Breast epithelium (tissue), 4 donors: ENCODE results near the gene MB21D2. TPM values are rescaled to one million over a fixed set of nuclear protein-coding genes. Genes with fewer than 3 reads are reported as not detected.
"Not testable (repeated sequence)": the region's sequence is repeated elsewhere in the genome, so short reads cannot be mapped to it uniquely, and the experiment has no call there.

Source experiments
- DNase-seq, 2 donors: peaks; one replicate each; pipeline ENCODE4 v3.0.0-alpha.2; 2019; ENCODE audit warnings: low spot score in 2 of 2
- H3K27ac ChIP-seq, 2 donors: fragments of 200-600 bp; sonication (generic) in 1 of 2; one replicate each; pipeline ENCODE4 v1.5.1; 2016 to 2019; ENCODE audit warnings: mild to moderate bottlenecking in 1 of 2
- H3K27me3 ChIP-seq, 2 donors: fragments of 200-600 bp; sonication (generic) in 1 of 2; one replicate each; pipeline versions ENCODE4 v1.5.1 to v1.6.0; 2017 to 2019; ENCODE audit warnings: control low read depth in 1 of 2, mild to moderate bottlenecking in 1 of 2
- H3K36me3 ChIP-seq: fragments of 200-600 bp; one replicate; pipeline ENCODE4 v1.5.1; 2019
- H3K4me1 ChIP-seq, 2 donors: fragments of 200-600 bp; sonication (generic); one replicate each; pipeline ENCODE4 v1.5.1; 2016 to 2019; ENCODE audit warnings: control low read depth in 1 of 2
- H3K4me3 ChIP-seq, 3 donors: fragments of 200-600 bp; sonication (generic); 1 replicate in 2 of 3; 2 replicates in 1 of 3; pipeline ENCODE4 v1.5.1; 2016 to 2019; ENCODE audit warnings: mild to moderate bottlenecking in 3 of 3, moderate library complexity in 2 of 3
- H3K9me3 ChIP-seq, 2 donors: fragments of 200-600 bp; sonication (generic) in 1 of 2; one replicate each; pipeline ENCODE4 v1.5.1; 2016 to 2019; ENCODE audit warnings: control low read depth in 1 of 2
- CTCF ChIP-seq, 3 donors: fragments of 450-650 bp; IDR thresholded peaks; one replicate each; pipeline ENCODE4 v1.5.1; 2016 to 2017; ENCODE audit warnings: antibody characterized with exemption in 3 of 3, mild to moderate bottlenecking in 3 of 3, moderate library complexity in 3 of 3
- POLR2A ChIP-seq: fragments of 450-650 bp; IDR thresholded peaks from one replicate; pipeline ENCODE4 v1.6.1; 2016; ENCODE audit warnings: antibody characterized with exemption, mild to moderate bottlenecking, moderate library complexity
- POLR2AphosphoS5 ChIP-seq, 3 donors: sonication (generic); formaldehyde crosslinking; IDR thresholded peaks; one replicate each; pipeline ENCODE4 v1.6.1; 2017; ENCODE audit warnings: antibody characterized with exemption in 3 of 3
- intact Hi-C: fragments of 100-400 bp; cut with DNase I; formaldehyde crosslinking; loops from one replicate; pipeline ENCODE4 v1.15.1; 2023; ENCODE audit warnings: low total_unique reads
- total RNA-seq, 3 donors: library from RNA; depleted of rRNA; stranded (reverse); fragments of >200 nt; gene quantifications; one replicate each; pipeline ENCODE4 v1.1.0, GENCODE V29; 2016

MB21D2 gene
- total RNA-seq, 3 donors from 2014 or later, result 4.0 to 11.9 (median 6.2) TPM

GRCh38 chr3:192855434-192855833 is 62.2 kb downstream of the MB21D2 start:
- Histone ChIP-seq H3K4me3 (no peak overlapping the region), H3K9me3 (no peaks in the 10 kb centered on the region), H3K27ac (no peak overlapping the region), H3K4me1 (peaks cover 0 to 3% of the 10 kb centered on the region in 2 donors), H3K27me3 (no peaks in the 10 kb centered on the region), H3K36me3 (no peaks in the 10 kb centered on the region)
- no peak for DNase-seq
- intact Hi-C loops, result no loop called here
- TF ChIP-seq POLR2AphosphoS5 (IDR thresholded peaks at IDR 0.05) (no peak), CTCF (IDR thresholded peaks at IDR 0.05) (no peak), POLR2A (no peak)

GRCh38 chr3:192851821-192852372 is 65.8 kb downstream of the MB21D2 start:
- intact Hi-C loops, result no loop called here
- H3K36me3 ChIP-seq, result no peaks in the 10 kb centered on the region
- H3K27me3 ChIP-seq, result no peaks in the 10 kb centered on the region
- TF ChIP-seq POLR2AphosphoS5 (IDR thresholded peaks at IDR 0.05) (peak; percentile 35 to 89 (median 76)), POLR2A (no peak), CTCF (IDR thresholded peaks at IDR 0.05) (no peak)
- peak overlapping the region in 1 of 2 donors; percentile 40 for H3K27ac ChIP-seq
- peaks cover 0 to 3% of the 10 kb centered on the region in 2 donors for H3K4me1 ChIP-seq
- H3K9me3 ChIP-seq, result no peaks in the 10 kb centered on the region
- H3K4me3 ChIP-seq, result no peak overlapping the region
- peak; percentile 79 to 93 for DNase-seq

DNA sequence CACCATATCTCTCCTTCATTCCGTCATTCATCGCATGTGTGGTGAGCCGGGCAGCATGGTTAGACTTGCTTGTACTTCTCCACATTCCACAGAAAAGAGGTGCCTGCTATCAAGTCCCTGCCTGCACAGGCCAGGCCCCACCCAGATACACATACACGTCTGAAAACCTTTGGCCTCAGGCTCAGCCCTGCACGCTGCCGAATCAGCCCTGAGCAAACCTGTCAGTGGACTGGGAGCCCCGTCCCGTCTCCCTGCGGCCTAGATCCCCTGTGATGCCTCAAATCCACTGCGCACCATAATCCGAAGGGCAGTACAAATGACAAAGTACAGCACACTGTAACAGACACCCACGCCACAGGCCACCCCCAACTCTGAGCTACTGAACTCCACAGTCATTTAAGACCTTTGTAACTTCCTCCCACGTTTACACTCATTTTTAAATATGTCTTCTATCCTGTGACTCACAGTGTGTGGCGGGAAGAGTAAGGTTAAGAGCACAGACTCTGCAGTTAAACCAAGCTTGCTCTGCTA is 67.1 kb downstream of the MB21D2 start:
- Histone ChIP-seq H3K27ac (no peak overlapping the region), H3K9me3 (no peaks in the 10 kb centered on the region), H3K27me3 (no peaks in the 10 kb centered on the region), H3K36me3 (no peaks in the 10 kb centered on the region), H3K4me3 (no peak overlapping the region), H3K4me1 (peaks cover 0 to 3% of the 10 kb centered on the region in 2 donors)
- TF ChIP-seq POLR2AphosphoS5 (IDR thresholded peaks at IDR 0.05), result no peak
- TF ChIP-seq CTCF (IDR thresholded peaks at IDR 0.05), result no peak
- no peak for TF ChIP-seq POLR2A
- DNase-seq, result peak in 1 of 2 donors; percentile 20
- intact Hi-C loops, result no loop called here

DNA sequence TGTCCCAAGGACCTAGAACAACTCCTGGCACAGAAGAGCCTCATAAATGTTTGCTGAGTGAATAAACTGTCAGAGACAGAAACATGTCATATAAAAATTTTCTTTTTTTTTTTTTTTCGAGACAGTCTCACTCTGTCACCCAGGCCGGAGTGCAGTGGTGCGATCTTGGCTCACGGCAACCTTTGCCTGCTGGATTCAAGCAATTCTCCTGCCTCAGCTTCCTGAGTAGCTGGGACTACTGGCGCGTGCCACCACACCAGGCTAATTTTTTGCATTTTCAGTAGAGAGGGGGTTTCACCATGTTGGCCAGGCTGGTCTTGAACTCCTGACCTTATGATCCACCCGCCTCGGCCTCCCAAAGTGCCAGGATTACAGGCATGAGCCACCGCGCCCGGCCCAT is 67.8 kb downstream of the MB21D2 start:
- H3K27ac ChIP-seq, H3K27me3 ChIP-seq, H3K9me3 ChIP-seq, H3K4me3 ChIP-seq, DNase-seq, intact Hi-C loops, H3K4me1 ChIP-seq, H3K36me3 ChIP-seq: not testable (repeated sequence)

DNA sequence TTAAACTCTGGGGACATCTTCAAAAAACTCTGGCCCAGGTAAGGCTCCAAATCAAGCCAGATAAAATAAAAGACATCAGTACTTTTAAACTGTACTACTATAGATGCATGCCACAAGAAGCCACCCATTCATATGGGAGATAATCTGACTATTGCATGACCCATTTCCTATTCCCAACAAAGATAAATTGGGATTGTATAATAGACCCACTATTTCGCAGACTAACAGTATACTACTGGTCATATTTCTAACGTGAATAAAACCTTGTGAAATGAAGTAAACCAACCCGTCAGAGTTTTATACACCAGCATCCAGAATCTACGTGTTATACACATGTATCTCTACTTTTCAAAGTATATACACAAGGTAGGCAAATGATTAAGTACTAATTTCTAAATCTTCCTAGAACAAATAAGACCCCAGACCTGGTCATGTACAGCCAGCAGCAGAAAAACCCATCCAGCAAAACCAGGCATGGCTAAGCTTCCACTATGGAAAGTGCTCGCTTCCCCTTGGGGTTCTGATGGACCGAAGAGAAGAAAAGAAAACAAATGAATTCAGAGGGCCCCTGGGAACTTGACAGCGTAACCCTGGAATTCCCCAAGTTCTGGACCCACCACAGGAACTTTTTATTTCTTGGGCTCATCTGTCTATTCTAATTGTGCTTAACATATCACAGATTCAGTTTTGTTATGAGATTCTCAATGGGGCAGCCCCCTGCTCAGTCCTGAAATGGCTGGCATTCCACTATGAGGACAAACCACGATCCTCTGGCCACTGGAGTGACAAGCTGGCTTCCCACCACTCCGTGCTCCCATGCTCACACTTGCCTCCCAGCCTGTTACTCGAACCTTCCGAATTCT is 69.1 kb downstream of the MB21D2 start:
- TF ChIP-seq POLR2AphosphoS5 (IDR thresholded peaks at IDR 0.05) (no peak), CTCF (IDR thresholded peaks at IDR 0.05) (no peak), POLR2A (no peak)
- Histone ChIP-seq H3K27me3 (no peaks in the 10 kb centered on the region), H3K9me3 (no peaks in the 10 kb centered on the region), H3K36me3 (no peaks in the 10 kb centered on the region), H3K4me3 (no peak overlapping the region), H3K27ac (no peak overlapping the region), H3K4me1 (peaks cover 0 to 3% of the 10 kb centered on the region in 2 donors)
- no peak for DNase-seq
- intact Hi-C loops, result no loop called here
